RWPE1 (cell line): Measurements from ENCODE around the gene SNTG2.

Experiments used
- CTCF ChIA-PET: fragments of 350-600 bp; sonication (Branson Sonifier 250); formaldehyde crosslinking; extraction: SDS; loops from one replicate; lab custom pipeline; 2021; lab: Yijun Ruan, JAX
- POLR2A ChIA-PET: fragments of 400-600 bp; formaldehyde crosslinking; extraction: SDS; loops from one replicate; lab custom pipeline; 2020; ENCODE audit warnings: antibody characterized with exemption; ENCODE audit not compliant: low non-redundant PET; lab: Yijun Ruan, JAX
- DNase-seq: peaks from one replicate; pipeline ENCODE4 v3.0.0; 2012; ENCODE audit warnings: low spot score
- H3K27ac ChIP-seq: fragments of 450-650 bp; 2 replicates; pipeline ENCODE4 v1.5.1; 2017
- CTCF ChIP-seq: fragments of 450-650 bp; conservative IDR thresholded peaks from 2 replicates; pipeline ENCODE4 v1.5.1; 2017; ENCODE audit warnings: low read depth, mild to moderate bottlenecking

The SNTG2 gene

GRCh38 chr2:930935-931334 lies 19.7 kb upstream of the SNTG2 start:
- CTCF ChIA-PET = no interaction called here
- POLR2A ChIA-PET = no interaction called here
- no peak for TF ChIP-seq CTCF
- H3K27ac ChIP-seq = no peak overlapping the region
- no peak for DNase-seq

- no peak for TF ChIP-seq CTCF
- CTCF ChIA-PET = no interaction called here
- no peak overlapping the region for H3K27ac ChIP-seq
- no peak for DNase-seq
- POLR2A ChIA-PET = no interaction called here
Measured at GRCh38 chr2:932320-933115, 18.1 kb upstream of the SNTG2 start.

GRCh38 chr2:933734-934295 lies 16.8 kb upstream of the SNTG2 start:
- CTCF ChIA-PET = no interaction called here
- no peak overlapping the region for H3K27ac ChIP-seq
- no peak for DNase-seq
- POLR2A ChIA-PET = interaction anchor here (0.6 kb wide), 1 partner anchor 21 kb away, joined by 3 read pairs; no protein-coding TSS in a partner anchor
- no peak for TF ChIP-seq CTCF

GRCh38 chr2:937530-937929 lies 13.1 kb upstream of the SNTG2 start:
- POLR2A ChIA-PET = no interaction called here
- no peak for DNase-seq
- CTCF ChIA-PET = no interaction called here
- TF ChIP-seq CTCF = no peak
- no peak overlapping the region for H3K27ac ChIP-seq

- no peak for DNase-seq
- H3K27ac ChIP-seq = no peak overlapping the region
- ChIA-PET CTCF (no interaction called here), POLR2A (no interaction called here)
- TF ChIP-seq CTCF = no peak
Measured at GRCh38 chr2:938181-939005, 12.3 kb upstream of the SNTG2 start.

GRCh38 chr2:939936-940601 lies 10.6 kb upstream of the SNTG2 start:
- H3K27ac ChIP-seq = no peak overlapping the region
- TF ChIP-seq CTCF = no peak
- no peak for DNase-seq
- ChIA-PET CTCF (interaction anchor here (0.6 kb wide), 2 partner anchors 98 to 179 kb away, joined by 3 read pairs; no protein-coding TSS in a partner anchor), POLR2A (no interaction called here)
